ENCODE data around the gene TMEM132C. TPM values are rescaled to one million over a fixed set of nuclear protein-coding genes. Genes with fewer than 3 reads are reported as not detected.

The TMEM132C gene
- polyA plus RNA-seq, 1 of the 3 experiments (the other 2 are of a cell fraction) = not detected

DNA sequence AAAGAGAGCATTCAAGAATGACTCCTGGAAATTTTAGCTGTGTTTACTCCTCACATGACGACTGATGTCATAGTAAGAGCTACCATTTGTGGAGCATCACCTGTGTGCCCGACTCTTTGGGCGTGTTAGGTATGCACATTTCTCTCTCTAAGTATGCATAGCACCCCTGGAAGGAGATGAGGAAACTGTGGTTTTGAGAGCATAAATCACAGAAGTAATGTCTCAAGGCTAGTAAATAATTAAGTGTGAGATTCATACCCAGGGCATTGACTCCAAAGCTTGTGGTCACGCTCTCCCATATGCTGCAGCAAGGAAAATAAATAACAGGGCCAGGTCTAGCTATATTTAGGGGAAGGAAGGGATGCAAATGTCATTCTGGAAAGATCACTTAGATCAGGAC is 340.7 kb downstream of the TMEM132C start:
- Histone ChIP-seq H3K9ac (no peak overlapping the region), H3K9me3 (no peaks in the 10 kb centered on the region), H3K79me2 (ENCODE audit: insufficient read depth) (no peaks in the 10 kb centered on the region), H3K27ac (ENCODE audit: low read depth in 2 of 2, low read length in 1 of 2) (no peak overlapping the region), H3K36me3 (replicated peaks in 1 of 2; ENCODE audit: control insufficient read depth in 1 of 2, insufficient read depth in 2 of 2, low read length in 1 of 2) (no peaks in the 10 kb centered on the region), H2AFZ (ENCODE audit: low read depth) (no peak overlapping the region), H4K20me1 (ENCODE audit: insufficient read depth) (no peaks in the 10 kb centered on the region), H3F3A (replicated peaks; ENCODE audit: insufficient read depth) (no peaks in the 10 kb centered on the region), H3K4me1 (ENCODE audit: control insufficient read depth in 1 of 2, insufficient read depth in 2 of 2, low read depth in 1 of 2, low read length in 1 of 2) (no peaks in the 10 kb centered on the region; a peak in 1 of 4 replicates), H3K4me2 (no peak overlapping the region), H3K4me3 (ENCODE audit: low read depth in 2 of 2, low read length in 1 of 2) (no peak overlapping the region), H3K27me3 (ENCODE audit: insufficient read depth) (no peaks in the 10 kb centered on the region), H3K9me2 (no peaks in the 10 kb centered on the region)
- TF ChIP-seq, protein P1, sequence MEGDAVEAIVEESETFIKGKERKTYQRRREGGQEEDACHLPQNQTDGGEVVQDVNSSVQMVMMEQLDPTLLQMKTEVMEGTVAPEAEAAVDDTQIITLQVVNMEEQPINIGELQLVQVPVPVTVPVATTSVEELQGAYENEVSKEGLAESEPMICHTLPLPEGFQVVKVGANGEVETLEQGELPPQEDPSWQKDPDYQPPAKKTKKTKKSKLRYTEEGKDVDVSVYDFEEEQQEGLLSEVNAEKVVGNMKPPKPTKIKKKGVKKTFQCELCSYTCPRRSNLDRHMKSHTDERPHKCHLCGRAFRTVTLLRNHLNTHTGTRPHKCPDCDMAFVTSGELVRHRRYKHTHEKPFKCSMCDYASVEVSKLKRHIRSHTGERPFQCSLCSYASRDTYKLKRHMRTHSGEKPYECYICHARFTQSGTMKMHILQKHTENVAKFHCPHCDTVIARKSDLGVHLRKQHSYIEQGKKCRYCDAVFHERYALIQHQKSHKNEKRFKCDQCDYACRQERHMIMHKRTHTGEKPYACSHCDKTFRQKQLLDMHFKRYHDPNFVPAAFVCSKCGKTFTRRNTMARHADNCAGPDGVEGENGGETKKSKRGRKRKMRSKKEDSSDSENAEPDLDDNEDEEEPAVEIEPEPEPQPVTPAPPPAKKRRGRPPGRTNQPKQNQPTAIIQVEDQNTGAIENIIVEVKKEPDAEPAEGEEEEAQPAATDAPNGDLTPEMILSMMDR (IDR thresholded peaks at IDR 0.05) = no peak
- TF ChIP-seq IRF3 (IDR thresholded peaks at IDR 0.05; ENCODE audit: low read depth, low read length) (no peak), POLR2AphosphoS5 (IDR thresholded peaks at IDR 0.05; ENCODE audit: low read depth, low read length) (no peak), REST (IDR thresholded peaks at IDR 0.05; ENCODE audit: low read depth, low read length) (no peak), USF2 (IDR thresholded peaks at IDR 0.05; ENCODE audit: borderline replicate concordance, low read depth, low read length) (no peak), CHD2 (IDR thresholded peaks at IDR 0.05; ENCODE audit: low read length, partially characterized antibody) (no peak), RFX5 (IDR thresholded peaks at IDR 0.05; ENCODE audit: low read length) (no peak), SIN3A (IDR thresholded peaks at IDR 0.05; ENCODE audit: borderline replicate concordance, low read depth, low read length) (no peak), ELF1 (IDR thresholded peaks at IDR 0.05) (no peak), NRF1 (IDR thresholded peaks at IDR 0.05; ENCODE audit: low read depth, low read length) (no peak), JUND (IDR thresholded peaks at IDR 0.05) (no peak), NFIC (IDR thresholded peaks at IDR 0.05; ENCODE audit: borderline replicate concordance) (no peak), RXRA (IDR thresholded peaks at IDR 0.05; ENCODE audit: borderline replicate concordance, low read depth) (no peak)
- TF ChIP-seq, protein P2, sequence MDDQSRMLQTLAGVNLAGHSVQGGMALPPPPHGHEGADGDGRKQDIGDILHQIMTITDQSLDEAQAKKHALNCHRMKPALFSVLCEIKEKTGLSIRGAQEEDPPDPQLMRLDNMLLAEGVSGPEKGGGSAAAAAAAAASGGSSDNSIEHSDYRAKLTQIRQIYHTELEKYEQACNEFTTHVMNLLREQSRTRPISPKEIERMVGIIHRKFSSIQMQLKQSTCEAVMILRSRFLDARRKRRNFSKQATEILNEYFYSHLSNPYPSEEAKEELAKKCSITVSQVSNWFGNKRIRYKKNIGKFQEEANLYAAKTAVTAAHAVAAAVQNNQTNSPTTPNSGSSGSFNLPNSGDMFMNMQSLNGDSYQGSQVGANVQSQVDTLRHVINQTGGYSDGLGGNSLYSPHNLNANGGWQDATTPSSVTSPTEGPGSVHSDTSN (IDR thresholded peaks at IDR 0.05) = no peak
- WGBS (ENCODE audit: low lambda C conversion rate) = 13% methylated on average over 4 of the region's 4 CpGs
- no peak for DNase-seq
- ChIA-PET POLR2A (no interaction called here), CTCF (interaction anchor here (1.2 kb wide), 1 partner anchor 19 kb away, joined by 3 read pairs; no protein-coding TSS in a partner anchor)

All from SK-N-SH (cell line).